Activated naive CD8-positive, alpha-beta T cell treated with anti-CD3 and anti-CD28 coated beads, Interleukin-2, amount 50 U/mL, for 16 hours (primary cell): ENCODE results near the gene TRIM54.

Experiments
- DNase-seq: peaks from one replicate; pipeline ENCODE4 v3.0.0-alpha.2; 2020; ENCODE audit warnings: low read depth, low spot score

The TRIM54 gene

GRCh38 chr2:27281855-27282559, at the start of gene TRIM54:
TSS of gene TRIM54 (plus strand) at chr2:27282429. CDS start at chr2:27282732, 303 bp downstream.
- DNase-seq, result no peak

GRCh38 chr2:27233341-27233740, 48.9 kb upstream of the TRIM54 start:
- DNase-seq, result no peak

- DNase-seq, result no peak
These were observed 46.1 kb upstream of the TRIM54 start for GRCh38 chr2:27236136-27236535.

GRCh38 chr2:27236626-27237025, 45.6 kb upstream of the TRIM54 start:
- no peak for DNase-seq

- DNase-seq, result no peak
These were observed 44.8 kb upstream of the TRIM54 start for GRCh38 chr2:27237341-27237945.

- no peak for DNase-seq
These were observed 43.3 kb upstream of the TRIM54 start for GRCh38 chr2:27238976-27239375.

GRCh38 chr2:27240406-27240805, 41.8 kb upstream of the TRIM54 start:
- no peak for DNase-seq

GRCh38 chr2:27241761-27242613, 40.2 kb upstream of the TRIM54 start:
- DNase-seq, result no peak

GRCh38 chr2:27242614-27242951, 39.6 kb upstream of the TRIM54 start:
- no peak for DNase-seq

GRCh38 chr2:27243391-27244130, 38.7 kb upstream of the TRIM54 start:
- DNase-seq, result no peak

- DNase-seq, result no peak
These were observed 37.1 kb upstream of the TRIM54 start for GRCh38 chr2:27245116-27245515.

GRCh38 chr2:27245626-27246025, 36.6 kb upstream of the TRIM54 start:
- no peak for DNase-seq

GRCh38 chr2:27247893-27248292, 34.3 kb upstream of the TRIM54 start:
- DNase-seq, result no peak

GRCh38 chr2:27249159-27249890, 32.9 kb upstream of the TRIM54 start:
- DNase-seq, result no peak

GRCh38 chr2:27249891-27250651, 32.2 kb upstream of the TRIM54 start:
- DNase-seq, result no peak

GRCh38 chr2:27250652-27251379, 31.4 kb upstream of the TRIM54 start:
- DNase-seq, result no peak

- DNase-seq, result no peak
These were observed 30.5 kb upstream of the TRIM54 start for GRCh38 chr2:27251766-27252165.

- DNase-seq, result no peak
These were observed 27.0 kb upstream of the TRIM54 start for GRCh38 chr2:27255187-27255586.

- no peak for DNase-seq
These were observed 26.6 kb upstream of the TRIM54 start for GRCh38 chr2:27255660-27256059.
